IMR-90 (cell line): ENCODE data around the gene IRAK4. TPM values are rescaled to one million over a fixed set of nuclear protein-coding genes. Genes with fewer than 3 reads are reported as not detected.

Experiments used
- ATAC-seq: fragments of 200-7000 bp; cut with Tn5 transposase; 2 replicates; pipeline ENCODE4 v1.9.1; 2020; ENCODE audit warnings: low read depth, mild to moderate bottlenecking, moderate library complexity
- BruUV-seq: library from RNA; stranded (reverse); fragments of 400-500 nt; replicated peaks from 2 replicates; lab custom pipeline; 2021; lab: Mats Ljungman, UMichigan
- CTCF ChIA-PET: fragments of 300-600 bp; formaldehyde crosslinking; extraction: SDS; loops from one replicate; lab custom pipeline; 2021; ENCODE audit warnings: antibody characterized with exemption; lab: Yijun Ruan, JAX
- POLR2A ChIA-PET: fragments of 300-600 bp; sonication (Branson Sonifier 250); formaldehyde crosslinking; loops from one replicate; lab custom pipeline; 2022; ENCODE audit warnings: antibody characterized with exemption; ENCODE audit not compliant: unreplicated experiment; lab: Charles Lee
- DNase-seq: peaks from one replicate; pipeline ENCODE4 v3.0.0; 2013
- H2AFZ ChIP-seq: replicated peaks from 2 replicates; pipeline ENCODE3; 2013; ENCODE audit warnings: low read length, mild to moderate bottlenecking; ENCODE audit not compliant: poor library complexity
- H2AK5ac ChIP-seq: 2 replicates; pipeline ENCODE4 v1.6.1; 2013; ENCODE audit warnings: low read depth, low read length, inconsistent platforms
- H2AK9ac ChIP-seq: replicated peaks from 2 replicates; pipeline ENCODE3; 2013; ENCODE audit warnings: mild to moderate bottlenecking, low read depth, low read length, moderate library complexity; ENCODE audit not compliant: poor library complexity
- H2BK120ac ChIP-seq: 2 replicates; pipeline ENCODE4 v1.6.1; 2013; ENCODE audit warnings: low read depth, low read length, inconsistent platforms
- H2BK15ac ChIP-seq: 3 replicates; pipeline ENCODE4 v1.6.1; 2013; ENCODE audit warnings: low read depth, low read length, inconsistent platforms
- H2BK20ac ChIP-seq: 2 replicates; pipeline ENCODE4 v1.6.1; 2013; ENCODE audit warnings: low read depth, mild to moderate bottlenecking, inconsistent platforms, low read length, moderate library complexity
- H2BK5ac ChIP-seq: 2 replicates; pipeline ENCODE4 v1.6.1; 2013; ENCODE audit warnings: mild to moderate bottlenecking, low read depth, low read length, inconsistent platforms; ENCODE audit not compliant: poor library complexity, severe bottlenecking
- H3K14ac ChIP-seq: replicated peaks from 2 replicates; pipeline ENCODE4 v1.6.1; 2013; ENCODE audit warnings: low read depth, low read length, inconsistent platforms
- H3K18ac ChIP-seq: 2 replicates; pipeline ENCODE4 v1.6.1; 2013; ENCODE audit warnings: low read depth, low read length, control low read depth
- H3K23ac ChIP-seq: 2 replicates; pipeline ENCODE4 v1.6.1; 2013; ENCODE audit warnings: low read depth, low read length, inconsistent platforms
- H3K27ac ChIP-seq: 2 replicates; pipeline ENCODE4 v1.5.1; 2013; ENCODE audit warnings: mild to moderate bottlenecking, control low read depth, low read length; ENCODE audit not compliant: insufficient read depth
- H3K27me3 ChIP-seq: 2 replicates; pipeline ENCODE4 v1.6.1; 2013; ENCODE audit warnings: low read length; ENCODE audit not compliant: control insufficient read depth, insufficient read depth
- H3K36me3 ChIP-seq: 2 replicates; pipeline ENCODE4 v1.6.1; 2013; ENCODE audit warnings: low read length, mixed read lengths; ENCODE audit not compliant: control insufficient read depth, insufficient read depth
- H3K4ac ChIP-seq: 2 replicates; pipeline ENCODE4 v1.6.1; 2013; ENCODE audit warnings: low read depth, low read length, inconsistent platforms
- H3K4me1 ChIP-seq: 2 replicates; pipeline ENCODE4 v1.6.1; 2013; ENCODE audit warnings: low read length, mixed read lengths; ENCODE audit not compliant: control insufficient read depth, insufficient read depth
- H3K4me2 ChIP-seq: 2 replicates; pipeline ENCODE4 v1.6.1; 2013; ENCODE audit warnings: low read depth, mild to moderate bottlenecking, control low read depth, low read length, moderate library complexity
- H3K4me3 ChIP-seq: 2 replicates; pipeline ENCODE4 v1.5.1; 2013; ENCODE audit warnings: low read depth, mild to moderate bottlenecking, control low read depth, low read length, moderate library complexity; ENCODE audit not compliant: insufficient read depth
- H3K56ac ChIP-seq: 2 replicates; pipeline ENCODE4 v1.6.1; 2013; ENCODE audit warnings: low read length, inconsistent platforms; ENCODE audit not compliant: insufficient read depth; ENCODE audit errors: extremely low read depth
- H3K79me1 ChIP-seq, 2 experiments: 2 replicates each; pipeline ENCODE4 v1.6.1; 2013; ENCODE audit warnings: low read length in 2 of 2, inconsistent platforms in 1 of 2, low read depth in 1 of 2
- H3K9ac ChIP-seq: 2 replicates; pipeline ENCODE4 v1.6.1; 2013; ENCODE audit warnings: low read depth, low read length, control low read depth
- H3K9me1 ChIP-seq: 2 replicates; pipeline ENCODE4 v1.6.1; 2013; ENCODE audit warnings: low read length, inconsistent platforms; ENCODE audit not compliant: insufficient read depth
- H3K9me3 ChIP-seq: 2 replicates; pipeline ENCODE4 v1.6.1; 2013; ENCODE audit warnings: low read length; ENCODE audit not compliant: control insufficient read depth, insufficient read depth
- H4K20me1 ChIP-seq: 2 replicates; pipeline ENCODE4 v1.6.1; 2013; ENCODE audit warnings: low read length, inconsistent platforms; ENCODE audit not compliant: insufficient read depth
- H4K5ac ChIP-seq: 2 replicates; pipeline ENCODE4 v1.6.1; 2013; ENCODE audit warnings: mild to moderate bottlenecking, low read depth, low read length, control low read depth
- H4K8ac ChIP-seq, 2 experiments: 2 replicates each; pipeline ENCODE4 v1.6.1; 2013; ENCODE audit warnings: low read depth in 2 of 2, low read length in 2 of 2, control low read depth in 1 of 2, inconsistent platforms in 1 of 2
- H4K91ac ChIP-seq: 2 replicates; pipeline ENCODE4 v1.6.1; 2013; ENCODE audit warnings: low read depth, low read length, inconsistent platforms; ENCODE audit not compliant: insufficient read depth
- CEBPB ChIP-seq: IDR thresholded peaks from 2 replicates; pipeline ENCODE4 v1.6.1; 2012; ENCODE audit warnings: low read depth, low read length, improper control_type of control experiment
- CHD1 ChIP-seq: IDR thresholded peaks from 2 replicates; pipeline ENCODE4 v1.6.1; 2012; ENCODE audit warnings: low read depth, low read length, improper control_type of control experiment
- ELK1 ChIP-seq: fragments of 150-350 bp; IDR thresholded peaks from 2 replicates; pipeline ENCODE4 v1.6.1; 2016; ENCODE audit warnings: low read depth, mild to moderate bottlenecking, low read length, moderate library complexity, borderline replicate concordance
- MAFK ChIP-seq: IDR thresholded peaks from 2 replicates; pipeline ENCODE4 v1.6.1; 2012; ENCODE audit warnings: low read depth, low read length, improper control_type of control experiment
- MXI1 ChIP-seq: IDR thresholded peaks from 2 replicates; pipeline ENCODE4 v1.6.1; 2012; ENCODE audit warnings: low read depth, mild to moderate bottlenecking, low read length, moderate library complexity, borderline replicate concordance
- NFE2L2 ChIP-seq: fragments of 150-350 bp; IDR thresholded peaks from 2 replicates; pipeline ENCODE4 v1.6.1; 2016; ENCODE audit warnings: low read depth, mild to moderate bottlenecking, low read length
- POLR2A ChIP-seq: IDR thresholded peaks from 2 replicates; pipeline ENCODE4 v1.6.1; 2012; ENCODE audit warnings: mild to moderate bottlenecking, low read depth, low read length
- RAD21 ChIP-seq: IDR thresholded peaks from 2 replicates; pipeline ENCODE4 v1.6.1; 2012; ENCODE audit warnings: low read length, improper control_type of control experiment
- RCOR1 ChIP-seq: IDR thresholded peaks from 2 replicates; pipeline ENCODE4 v1.6.1; 2012; ENCODE audit warnings: mild to moderate bottlenecking, low read length, improper control_type of control experiment; ENCODE audit not compliant: insufficient replicate concordance
- SMC3 ChIP-seq: fragments of 150-350 bp; IDR thresholded peaks from 2 replicates; pipeline ENCODE4 v1.6.1; 2016; ENCODE audit warnings: low read depth, mild to moderate bottlenecking, antibody characterized with exemption, low read length, moderate library complexity
- WGBS, 2 experiments: methylation state at CpG; one replicate each; pipeline versions ENCODE4 v1.1.5 to v1.1.7; 2013; ENCODE audit warnings: missing lambda C conversion rate in 2 of 2; ENCODE audit not compliant: insufficient read length in 1 of 2; ENCODE audit errors: extremely low coverage in 2 of 2; 5-methylcytosine and 5-hydroxymethylcytosine counted together
- dilution Hi-C: fragments of 300-500 bp; cut with HindIII; formaldehyde crosslinking; loops from one replicate; pipeline ENCODE4 v1.14.3; 2018; ENCODE audit warnings: low sequenced_read_pairs; ENCODE audit not compliant: unreplicated experiment
- in situ Hi-C: fragments of 300-500 bp; cut with MboI; formaldehyde crosslinking; loops from 3 replicates; pipeline ENCODE4 v1.14.3; 2019; ENCODE audit warnings: low sequenced_read_pairs, inconsistent platforms, mixed read lengths
- intact Hi-C: fragments of 100-400 bp; cut with micrococcal nuclease; formaldehyde crosslinking; loops from 2 replicates; pipeline ENCODE4 v1.10.0; 2022
- polyA plus RNA-seq, 3 experiments: library from polyadenylated mRNA; depleted of rRNA; stranded (reverse); fragments of >200 nt; gene quantifications; 2 replicates each; pipeline ENCODE4 v1.2.3, GENCODE V29; 2012; ENCODE audit warnings: low replicate concordance in 1 of 3
- total RNA-seq: library from RNA; depleted of rRNA; stranded (reverse); fragments of >200 nt; gene quantifications from 2 replicates; pipeline ENCODE4 v1.2.3, GENCODE V29; 2012
- TF ChIP-seq, protein P1 (sequence below): conservative IDR thresholded peaks from 2 replicates; pipeline ENCODE4 v1.5.1; 2012; ENCODE audit warnings: mild to moderate bottlenecking, low read depth, low read length, improper control_type of control experiment

IRAK4 gene
- total and polyA plus RNA-seq, 2 of the 4 experiments (the other 2 are of a cell fraction): 12.6 to 27.6 TPM

DNA sequence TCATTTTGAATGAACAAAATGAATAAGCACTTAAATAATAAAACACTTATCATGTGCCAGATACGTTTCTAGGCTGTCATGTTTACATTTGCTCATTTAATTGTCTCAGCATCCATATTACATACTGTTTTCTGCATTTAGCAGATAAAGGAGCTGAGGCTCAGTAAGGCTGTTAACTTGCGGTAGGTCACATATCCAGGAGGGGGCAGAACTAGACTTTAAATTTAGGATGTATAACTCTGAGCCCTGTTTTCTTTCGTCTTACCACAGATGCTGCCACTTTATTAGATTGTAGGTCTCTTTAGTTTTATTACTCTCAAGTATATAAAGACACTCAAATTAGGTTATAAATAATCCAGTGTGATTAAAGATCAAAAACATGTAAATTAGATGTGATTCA, 17.7 kb downstream of the IRAK4 start:
- no peaks in the 10 kb centered on the region for H3K9me3 ChIP-seq
- H2BK20ac ChIP-seq: no peak overlapping the region
- H2BK120ac ChIP-seq: no peak overlapping the region
- H2AFZ ChIP-seq: no peak overlapping the region
- no peak overlapping the region for H3K56ac ChIP-seq
- POLR2A ChIA-PET: no interaction called here
- no peak overlapping the region for H4K91ac ChIP-seq
- no peak overlapping the region for H3K4me2 ChIP-seq
- no peak overlapping the region for H4K8ac ChIP-seq
- intact Hi-C loops: loop anchor here (1.0 kb wide), 1 partner anchor 106 kb away; no protein-coding TSS in a partner anchor
- peak; percentile 79 for ATAC-seq
- no peak overlapping the region for H2BK5ac ChIP-seq
- CTCF ChIA-PET: interaction anchor here (1.6 kb wide), 1 partner anchor 106 kb away, joined by 7 read pairs; no protein-coding TSS in a partner anchor
- no peak overlapping the region for H3K23ac ChIP-seq
- H4K20me1 ChIP-seq: no peaks in the 10 kb centered on the region
- H3K79me1 ChIP-seq: no peaks in the 10 kb centered on the region
- DNase-seq: peak; percentile 45
- in situ Hi-C loops: loop anchor here (10.0 kb wide), 1 partner anchor 108 kb away; no protein-coding TSS in a partner anchor
- H3K4ac ChIP-seq: no peak overlapping the region
- H3K9me1 ChIP-seq: no peaks in the 10 kb centered on the region
- H3K27me3 ChIP-seq: no peaks in the 10 kb centered on the region
- H3K4me1 ChIP-seq: no peaks in the 10 kb centered on the region
- no peak overlapping the region for H2AK5ac ChIP-seq
- TF ChIP-seq CHD1 (no peak), NFE2L2 (no peak), POLR2A (no peak), SMC3 (peak; percentile 54), MXI1 (no peak), CEBPB (no peak), ELK1 (no peak), RCOR1 (no peak), RAD21 (peak; percentile 51), MAFK (no peak)
- TF ChIP-seq, protein P1, sequence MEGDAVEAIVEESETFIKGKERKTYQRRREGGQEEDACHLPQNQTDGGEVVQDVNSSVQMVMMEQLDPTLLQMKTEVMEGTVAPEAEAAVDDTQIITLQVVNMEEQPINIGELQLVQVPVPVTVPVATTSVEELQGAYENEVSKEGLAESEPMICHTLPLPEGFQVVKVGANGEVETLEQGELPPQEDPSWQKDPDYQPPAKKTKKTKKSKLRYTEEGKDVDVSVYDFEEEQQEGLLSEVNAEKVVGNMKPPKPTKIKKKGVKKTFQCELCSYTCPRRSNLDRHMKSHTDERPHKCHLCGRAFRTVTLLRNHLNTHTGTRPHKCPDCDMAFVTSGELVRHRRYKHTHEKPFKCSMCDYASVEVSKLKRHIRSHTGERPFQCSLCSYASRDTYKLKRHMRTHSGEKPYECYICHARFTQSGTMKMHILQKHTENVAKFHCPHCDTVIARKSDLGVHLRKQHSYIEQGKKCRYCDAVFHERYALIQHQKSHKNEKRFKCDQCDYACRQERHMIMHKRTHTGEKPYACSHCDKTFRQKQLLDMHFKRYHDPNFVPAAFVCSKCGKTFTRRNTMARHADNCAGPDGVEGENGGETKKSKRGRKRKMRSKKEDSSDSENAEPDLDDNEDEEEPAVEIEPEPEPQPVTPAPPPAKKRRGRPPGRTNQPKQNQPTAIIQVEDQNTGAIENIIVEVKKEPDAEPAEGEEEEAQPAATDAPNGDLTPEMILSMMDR: peak; percentile 46
- no peak overlapping the region for H4K5ac ChIP-seq
- WGBS, 2 experiments: no CpG with 5 or more reads among the region's 3 CpGs
- BruUV-seq: no TSS peak
- H2AK9ac ChIP-seq: no peak overlapping the region
- dilution Hi-C loops: no loop called here
- H2BK15ac ChIP-seq: no peak overlapping the region
- no peak overlapping the region for H3K9ac ChIP-seq
- H3K18ac ChIP-seq: no peak overlapping the region
- H3K4me3 ChIP-seq: no peak overlapping the region
- peaks cover 5% of the 10 kb centered on the region for H3K36me3 ChIP-seq
- no peak overlapping the region for H3K27ac ChIP-seq
- H3K14ac ChIP-seq: no peak overlapping the region
